PFSK-1 (cell line): Measurements from ENCODE around the gene RBBP5.

Experiments
- FOXP2 ChIP-seq: optimal IDR thresholded peaks from 2 replicates; pipeline ENCODE3; 2011; ENCODE audit warnings: borderline replicate concordance, control low read depth, inconsistent platforms; ENCODE audit not compliant: insufficient read depth; ENCODE audit errors: extremely low read length, extremely low read depth
- POLR2AphosphoS5 ChIP-seq: IDR thresholded peaks from 2 replicates; pipeline ENCODE4 v1.6.1; 2012; ENCODE audit warnings: low read depth, mild to moderate bottlenecking, control low read depth, low read length, moderate library complexity
- SIN3A ChIP-seq: IDR thresholded peaks from 2 replicates; pipeline ENCODE4 v1.6.1; 2012; ENCODE audit warnings: mild to moderate bottlenecking, low read length, moderate library complexity, borderline replicate concordance; ENCODE audit not compliant: insufficient read depth
- TAF1 ChIP-seq: IDR thresholded peaks from 2 replicates; pipeline ENCODE4 v1.6.1; 2012; ENCODE audit warnings: low read length, control low read depth, borderline replicate concordance; ENCODE audit not compliant: insufficient read depth
- TF ChIP-seq, protein P1 (sequence below), 2 experiments: IDR thresholded peaks; 2 replicates each; pipeline versions ENCODE4 v1.6.1 to v1.8.0; 2011 to 2012; ENCODE audit warnings: low read depth in 2 of 2, low read length in 2 of 2, control low read depth in 1 of 2, inconsistent platforms in 1 of 2, mild to moderate bottlenecking in 1 of 2, moderate library complexity in 1 of 2; ENCODE audit not compliant: insufficient read depth in 1 of 2

RBBP5 gene

DNA sequence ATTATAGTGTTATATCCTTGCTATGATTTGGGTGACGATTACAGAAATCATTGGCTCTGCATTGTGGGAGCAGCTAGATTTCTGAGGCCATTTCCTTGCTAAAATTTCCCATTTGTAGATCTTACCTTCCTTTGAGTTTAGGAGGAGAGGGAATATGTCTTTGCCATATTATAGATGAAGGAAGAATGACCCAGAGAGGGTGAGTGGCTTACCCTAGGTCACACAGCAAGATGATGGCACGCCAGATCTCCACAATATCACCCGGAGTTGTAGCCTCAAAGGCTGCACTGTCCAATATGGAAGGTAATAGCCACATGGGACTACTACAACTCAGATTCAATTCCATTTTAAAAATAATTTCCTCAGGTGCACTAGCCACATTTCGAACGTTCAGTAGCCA, 68.5 kb downstream of the RBBP5 start:
- TF ChIP-seq, protein P1, sequence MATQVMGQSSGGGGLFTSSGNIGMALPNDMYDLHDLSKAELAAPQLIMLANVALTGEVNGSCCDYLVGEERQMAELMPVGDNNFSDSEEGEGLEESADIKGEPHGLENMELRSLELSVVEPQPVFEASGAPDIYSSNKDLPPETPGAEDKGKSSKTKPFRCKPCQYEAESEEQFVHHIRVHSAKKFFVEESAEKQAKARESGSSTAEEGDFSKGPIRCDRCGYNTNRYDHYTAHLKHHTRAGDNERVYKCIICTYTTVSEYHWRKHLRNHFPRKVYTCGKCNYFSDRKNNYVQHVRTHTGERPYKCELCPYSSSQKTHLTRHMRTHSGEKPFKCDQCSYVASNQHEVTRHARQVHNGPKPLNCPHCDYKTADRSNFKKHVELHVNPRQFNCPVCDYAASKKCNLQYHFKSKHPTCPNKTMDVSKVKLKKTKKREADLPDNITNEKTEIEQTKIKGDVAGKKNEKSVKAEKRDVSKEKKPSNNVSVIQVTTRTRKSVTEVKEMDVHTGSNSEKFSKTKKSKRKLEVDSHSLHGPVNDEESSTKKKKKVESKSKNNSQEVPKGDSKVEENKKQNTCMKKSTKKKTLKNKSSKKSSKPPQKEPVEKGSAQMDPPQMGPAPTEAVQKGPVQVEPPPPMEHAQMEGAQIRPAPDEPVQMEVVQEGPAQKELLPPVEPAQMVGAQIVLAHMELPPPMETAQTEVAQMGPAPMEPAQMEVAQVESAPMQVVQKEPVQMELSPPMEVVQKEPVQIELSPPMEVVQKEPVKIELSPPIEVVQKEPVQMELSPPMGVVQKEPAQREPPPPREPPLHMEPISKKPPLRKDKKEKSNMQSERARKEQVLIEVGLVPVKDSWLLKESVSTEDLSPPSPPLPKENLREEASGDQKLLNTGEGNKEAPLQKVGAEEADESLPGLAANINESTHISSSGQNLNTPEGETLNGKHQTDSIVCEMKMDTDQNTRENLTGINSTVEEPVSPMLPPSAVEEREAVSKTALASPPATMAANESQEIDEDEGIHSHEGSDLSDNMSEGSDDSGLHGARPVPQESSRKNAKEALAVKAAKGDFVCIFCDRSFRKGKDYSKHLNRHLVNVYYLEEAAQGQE (IDR thresholded peaks at IDR 0.05; ENCODE audit: insufficient read depth in 1 of 2, low read depth in 2 of 2, low read length in 2 of 2) = no peak
- TF ChIP-seq FOXP2 = no peak
- TF ChIP-seq POLR2AphosphoS5 = no peak
- no peak for TF ChIP-seq TAF1
- no peak for TF ChIP-seq SIN3A

DNA sequence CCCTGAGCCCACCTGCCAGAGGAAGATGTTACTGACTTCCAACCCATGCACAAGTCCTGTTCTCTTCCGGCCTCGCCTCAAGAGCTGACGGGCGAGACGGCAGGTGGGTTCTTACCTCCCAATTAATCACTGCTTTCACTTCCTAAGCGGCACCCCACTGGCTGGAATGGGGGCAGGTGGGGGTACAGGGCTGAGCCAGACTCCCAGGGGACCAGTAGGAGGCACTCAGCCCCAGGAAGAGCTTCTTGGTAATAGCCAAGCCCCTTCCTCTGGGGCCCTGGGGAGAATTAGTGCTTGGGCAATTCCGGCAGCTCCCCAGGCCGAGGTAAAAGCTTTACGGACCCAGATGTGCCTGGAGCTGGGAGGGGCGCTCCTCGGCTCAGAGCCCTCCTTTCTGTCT, 69.1 kb downstream of the RBBP5 start:
- TF ChIP-seq, protein P1 (IDR thresholded peaks at IDR 0.05; ENCODE audit: insufficient read depth in 1 of 2, low read depth in 2 of 2, low read length in 2 of 2) = no peak
- no peak for TF ChIP-seq POLR2AphosphoS5
- no peak for TF ChIP-seq TAF1
- TF ChIP-seq SIN3A = no peak
- no peak for TF ChIP-seq FOXP2

DNA sequence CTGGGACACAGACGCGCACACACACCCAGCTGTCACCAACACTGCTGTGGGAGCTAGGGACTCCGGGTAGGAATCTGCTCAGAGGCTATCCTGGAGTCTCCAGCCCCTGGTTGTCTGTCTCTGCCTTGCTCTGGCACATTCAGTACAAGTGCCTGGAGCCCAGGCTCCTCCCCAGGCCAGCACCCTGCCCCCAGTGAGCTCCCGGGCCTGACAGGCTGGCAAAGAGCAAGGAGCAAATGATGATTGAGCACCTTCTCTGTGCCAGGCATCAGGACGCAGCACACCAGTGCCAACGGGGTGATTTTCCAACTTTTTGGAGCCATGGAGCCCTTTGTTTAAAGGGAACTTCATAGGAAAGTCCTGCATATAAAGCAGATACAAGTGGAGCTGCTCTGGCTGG, 72.3 kb downstream of the RBBP5 start:
- TF ChIP-seq TAF1 (no peak), POLR2AphosphoS5 (no peak), FOXP2 (no peak), SIN3A (no peak)
- TF ChIP-seq, protein P1 (IDR thresholded peaks at IDR 0.05; ENCODE audit: insufficient read depth in 1 of 2, low read depth in 2 of 2, low read length in 2 of 2) = no peak

DNA sequence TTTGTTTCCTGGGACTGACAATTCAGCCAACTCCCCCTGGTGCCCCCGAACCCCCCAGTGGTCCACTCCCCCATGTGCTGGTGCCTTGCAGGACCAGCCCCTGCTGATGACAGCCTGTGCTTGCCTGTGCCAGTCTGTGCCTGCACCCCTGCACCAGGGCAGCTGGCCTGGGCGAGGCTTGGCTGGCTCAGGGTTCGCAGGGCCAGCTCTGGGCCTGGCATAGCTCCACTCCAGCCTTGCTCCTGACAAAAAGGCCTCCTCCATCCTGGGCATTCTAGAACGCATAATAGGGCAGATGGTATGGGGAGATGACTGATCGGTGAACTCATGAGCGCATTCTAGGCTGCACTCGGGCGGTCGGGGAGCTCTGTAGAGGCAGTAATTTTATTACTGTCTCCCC, 73.4 kb downstream of the RBBP5 start:
- TF ChIP-seq, protein P1 (IDR thresholded peaks at IDR 0.05; ENCODE audit: insufficient read depth in 1 of 2, low read depth in 2 of 2, low read length in 2 of 2) = no peak
- no peak for TF ChIP-seq SIN3A
- TF ChIP-seq POLR2AphosphoS5 = no peak
- TF ChIP-seq TAF1 = no peak
- TF ChIP-seq FOXP2 = no peak

DNA sequence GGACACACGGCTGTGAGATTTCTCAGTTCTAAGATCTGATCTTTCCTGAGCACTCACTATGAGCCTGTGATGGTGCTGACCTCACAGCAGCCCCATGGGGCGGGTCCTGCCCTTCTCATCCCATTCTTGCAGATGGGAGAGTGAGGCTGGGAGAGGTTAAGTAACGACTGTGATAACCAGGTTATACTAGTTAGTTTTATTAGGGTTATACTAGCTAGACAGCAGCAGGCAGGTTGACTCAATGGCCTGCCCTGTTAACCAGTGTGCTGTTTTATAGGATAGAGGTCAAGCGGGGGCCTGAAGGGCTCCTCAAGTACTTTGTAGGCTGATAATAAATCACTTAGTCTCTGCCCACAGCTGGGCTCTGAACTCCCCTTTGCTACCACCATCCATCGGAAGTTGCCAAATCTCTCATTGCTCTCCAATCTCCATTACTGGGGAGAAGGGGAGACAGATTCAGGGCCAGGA, 74.0 kb downstream of the RBBP5 start:
- TF ChIP-seq POLR2AphosphoS5 (no peak), FOXP2 (no peak), SIN3A (no peak), TAF1 (no peak)
- TF ChIP-seq, protein P1 (IDR thresholded peaks at IDR 0.05; ENCODE audit: insufficient read depth in 1 of 2, low read depth in 2 of 2, low read length in 2 of 2) = no peak
